ENCODE results near the gene KCNK1. TPM values are rescaled to one million over a fixed set of nuclear protein-coding genes. Genes with fewer than 3 reads are reported as not detected.

Gene KCNK1
- 12.8 to 13.3 TPM (median 13.3 TPM) in 3 replicates for total RNA-seq (2021)
- Bru-seq, nascent RNA, result percentile 74 among the genes with signal in this experiment
- long read RNA-seq, experiment 1, transcript KCNK1-202 (3 exons, 2,161 nt), result major isoform, 55 of 63 reads
- long read RNA-seq, experiment 1, partial matches to known transcripts, result 2 of 63 reads
- long read RNA-seq, experiment 1, other reads (novel, unspliced or antisense), result 6 of 63 reads
- long read RNA-seq, experiment 2, transcript KCNK1-202 (3 exons, 2,161 nt), result major isoform, 17 of 32 reads
- long read RNA-seq, experiment 2, partial matches to known transcripts, result 2 of 32 reads
- long read RNA-seq, experiment 2, other reads (novel, unspliced or antisense), result 13 of 32 reads
- long read RNA-seq, experiment 3, transcript KCNK1-202 (3 exons, 2,161 nt), result major isoform, 9 of 10 reads
- long read RNA-seq, experiment 3, partial matches to known transcripts, result 1 of 10 reads
- long read RNA-seq, experiment 3, other reads (novel, unspliced or antisense), result 0 of 10 reads

GRCh38 chr1:233613252-233614172 is at the start of gene KCNK1:
Gene KCNK1 (plus strand): TSS chr1:233614106. CDS start chr1:233614172, 66 bp downstream.
- Mint-ChIP-seq H3K4me1 (peaks cover 32% of the 10 kb centered on the region), H3K36me3 (peaks cover 12% of the 10 kb centered on the region), H3K27ac (peak within 1 kb of the TSS; percentile 95), H3K9me3 (no peaks in the 10 kb centered on the region), H3K27me3 (ENCODE audit: low read depth) (peaks cover 39% of the 10 kb centered on the region), H3K4me3 (peak within 1 kb of the TSS; percentile 90)
- CTCF ChIA-PET, result interaction anchor here (0.5 to 1.6 kb wide), 4 partner anchors 96 to 1784 kb away, joined by 3 to 6 read pairs (median 4); no protein-coding TSS in a partner anchor
- ATAC-seq (peak; percentile 92), DNase-seq (ENCODE audit: low spot score) (peak; percentile 86)
- POLR2A ChIA-PET, result interaction anchor here (0.6 to 1.2 kb wide), 5 partner anchors 12 to 285 kb away, joined by 3 to 6 read pairs (median 3); no protein-coding TSS in a partner anchor
- TF ChIP-seq ATF3 (CRISPR knock-in tag; conservative IDR thresholded peaks at IDR 0.05) (no peak), ARID4B (CRISPR knock-in tag; IDR thresholded peaks at IDR 0.05; ENCODE audit: borderline replicate concordance) (0 out of 2 replicates have a peak, but pooled peaks have one; percentile 40), SP1 (CRISPR knock-in tag; conservative IDR thresholded peaks at IDR 0.05) (peak; percentile 14; the same call in 1 of the 2 replicates), MAX (CRISPR knock-in tag; IDR thresholded peaks at IDR 0.05) (peak; percentile 30; the same call in 1 of the 2 replicates), ZNF532 (CRISPR knock-in tag; IDR thresholded peaks at IDR 0.05; ENCODE audit: borderline replicate concordance) (no peak), ESRRA (CRISPR knock-in tag; IDR thresholded peaks at IDR 0.05; ENCODE audit: borderline replicate concordance) (no peak), E2F5 (CRISPR knock-in tag; IDR thresholded peaks at IDR 0.05) (peak; percentile 57; the same call in 1 of the 2 replicates), SMAD4 (CRISPR knock-in tag; IDR thresholded peaks at IDR 0.05) (no peak), CDX4 (CRISPR knock-in tag; IDR thresholded peaks at IDR 0.05; ENCODE audit: borderline replicate concordance) (no peak), CBFB (CRISPR knock-in tag; IDR thresholded peaks at IDR 0.05; ENCODE audit: low read depth) (no peak), TP53 (CRISPR knock-in tag; IDR thresholded peaks at IDR 0.05) (peak; percentile 67; the same call in 1 of the 2 replicates), ZBTB43 (CRISPR knock-in tag; IDR thresholded peaks at IDR 0.05) (no peak), HMGXB4 (CRISPR knock-in tag; IDR thresholded peaks at IDR 0.05) (peak; percentile 56; the same call in 1 of the 2 replicates), NFYB (CRISPR knock-in tag; conservative IDR thresholded peaks at IDR 0.05; ENCODE audit: low read depth) (0 out of 2 replicates have a peak, but pooled peaks have one; percentile 15), ZNF263 (CRISPR knock-in tag; IDR thresholded peaks at IDR 0.05; ENCODE audit: low read depth) (no peak), SOX15 (CRISPR knock-in tag; IDR thresholded peaks at IDR 0.05) (no peak), JUN (CRISPR knock-in tag; IDR thresholded peaks at IDR 0.05) (no peak), ZNF416 (CRISPR knock-in tag; IDR thresholded peaks at IDR 0.05) (0 out of 2 replicates have a peak, but pooled peaks have one; percentile 34)
